ENCODE measurements around the gene NUFIP1. TPM values are rescaled to one million over a fixed set of nuclear protein-coding genes. Genes with fewer than 3 reads are reported as not detected.
"Not testable (repeated sequence)": the region's sequence is repeated elsewhere in the genome, so short reads cannot be mapped to it uniquely, and the experiment has no call there.

NUFIP1 gene
- 1 to 10 TPM; 4.0 to 4.3 TPM for total RNA-seq

DNA sequence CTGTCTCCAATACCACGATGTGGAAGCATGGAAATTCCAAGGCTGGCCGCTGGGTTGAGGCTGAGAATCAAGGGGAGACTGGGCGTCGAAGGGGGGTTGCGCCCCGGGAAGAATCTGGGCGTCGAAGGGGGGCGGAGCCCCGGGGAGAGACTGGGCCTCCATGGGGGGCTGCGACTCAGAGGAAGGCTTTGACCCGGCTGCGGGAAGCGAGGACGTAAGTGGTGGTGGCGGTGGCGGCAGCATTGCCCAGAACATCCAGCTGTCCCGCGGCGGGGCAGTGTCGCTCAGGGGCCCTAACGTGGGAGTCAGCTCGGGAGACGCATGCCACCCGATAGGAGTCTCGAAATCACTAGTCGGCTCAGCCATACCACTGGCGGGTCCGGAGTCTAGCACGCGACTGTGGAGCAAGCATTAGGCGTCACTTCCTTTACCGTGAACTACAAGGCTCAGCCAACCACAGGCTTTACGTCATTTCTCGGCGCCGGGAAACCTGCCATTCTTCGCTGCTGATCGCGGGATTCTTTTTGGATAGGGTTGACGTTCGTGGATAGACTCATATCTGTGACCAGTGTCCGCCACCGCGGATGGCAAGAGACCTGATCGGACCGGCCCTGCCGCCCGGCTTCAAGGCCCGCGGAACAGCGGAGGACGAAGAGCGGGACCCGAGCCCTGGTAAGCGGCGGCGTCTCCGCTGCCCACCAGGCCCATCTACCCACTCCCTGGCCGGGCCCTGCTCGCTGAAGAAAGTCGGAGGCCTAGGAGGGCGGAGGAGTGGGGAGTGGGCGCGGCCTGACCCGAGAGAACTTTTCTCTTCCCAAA, at the start of gene NUFIP1, which contains the start of gene GPALPP1:
NUFIP1 (minus strand) TSS at position 401 of the 819 bp plus-strand sequence; CDS start at position 366, 35 bp downstream.
GPALPP1 (plus strand) TSS at position 468 of the 819 bp plus-strand sequence; CDS start at position 585, 117 bp downstream.
- H3K27ac Mint-ChIP-seq: peak within 1 kb of the TSS; percentile 89
- H3K36me3 Mint-ChIP-seq (ENCODE audit: low read depth): peaks cover 9% of the 10 kb centered on the region
- DNase-seq: peak; percentile 94
- no peaks in the 10 kb centered on the region for H3K27me3 Mint-ChIP-seq
- H3K9me3 Mint-ChIP-seq: no peaks in the 10 kb centered on the region
- POLR2A ChIA-PET: interaction anchor here (1.0 to 1.2 kb wide), 2 partner anchors 13 to 253 kb away, joined by 3 to 5 read pairs; no protein-coding TSS in a partner anchor
- peaks cover 53% of the 10 kb centered on the region for H3K4me1 Mint-ChIP-seq
- H3K4me3 Mint-ChIP-seq: peak within 1 kb of the TSS; percentile 96
- CTCF ChIA-PET: interaction anchor here (0.6 kb wide), 2 partner anchors 330 to 506 kb away, joined by 3 to 4 read pairs; no protein-coding TSS in a partner anchor

DNA sequence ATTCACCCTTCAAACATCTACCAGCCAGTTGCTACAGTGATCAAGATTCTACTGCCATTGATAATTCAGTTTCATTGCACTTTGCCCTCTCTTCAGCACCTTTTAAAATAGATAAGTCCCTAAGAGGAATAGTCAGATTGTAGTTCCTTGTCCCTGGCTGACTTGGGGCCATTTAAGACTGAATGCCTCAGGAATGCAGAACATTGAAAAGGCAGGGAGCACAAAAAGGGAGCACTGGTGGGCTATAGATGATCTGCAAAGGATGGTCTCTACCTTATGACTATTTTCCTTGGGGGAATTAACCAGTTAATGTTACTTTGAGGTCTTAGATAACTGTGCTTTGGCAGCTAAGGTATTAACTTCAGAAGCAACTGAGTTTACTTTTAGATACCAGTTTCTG, 46.9 kb upstream of the NUFIP1 start:
- no peaks in the 10 kb centered on the region for H3K36me3 Mint-ChIP-seq (ENCODE audit: low read depth)
- no peak for DNase-seq
- CTCF ChIA-PET: no interaction called here
- H3K27ac Mint-ChIP-seq: no peak overlapping the region
- POLR2A ChIA-PET: no interaction called here
- peaks cover 5% of the 10 kb centered on the region for H3K4me1 Mint-ChIP-seq
- no peaks in the 10 kb centered on the region for H3K27me3 Mint-ChIP-seq
- no peak overlapping the region for H3K4me3 Mint-ChIP-seq
- H3K9me3 Mint-ChIP-seq: no peaks in the 10 kb centered on the region

DNA sequence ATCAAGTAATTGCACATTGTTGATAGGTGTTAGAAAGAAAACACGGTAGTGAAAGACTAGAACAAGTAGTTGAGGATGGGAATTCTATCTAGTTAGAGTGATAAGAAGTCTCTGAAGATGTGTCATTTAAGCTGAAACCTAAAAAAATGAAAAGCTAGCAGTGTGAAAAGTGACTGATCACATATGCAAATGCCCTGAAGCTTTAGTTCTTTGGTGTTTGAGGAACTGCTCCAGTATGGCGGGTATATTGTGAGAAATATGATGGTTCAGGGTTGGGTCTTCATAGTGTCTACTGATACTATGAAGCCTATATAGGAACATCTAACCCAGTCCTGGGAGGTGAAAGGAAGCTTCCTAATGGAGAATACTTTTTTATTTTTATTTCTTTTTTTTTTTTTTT, 45.1 kb upstream of the NUFIP1 start:
- ChIA-PET CTCF (no interaction called here), POLR2A (no interaction called here)
- H3K27me3 Mint-ChIP-seq: no peaks in the 10 kb centered on the region
- H3K36me3 Mint-ChIP-seq (ENCODE audit: low read depth): no peaks in the 10 kb centered on the region
- no peak overlapping the region for H3K27ac Mint-ChIP-seq
- H3K4me3 Mint-ChIP-seq: no peak overlapping the region
- H3K4me1 Mint-ChIP-seq: no peaks in the 10 kb centered on the region
- no peak for DNase-seq
- H3K9me3 Mint-ChIP-seq: no peaks in the 10 kb centered on the region

DNA sequence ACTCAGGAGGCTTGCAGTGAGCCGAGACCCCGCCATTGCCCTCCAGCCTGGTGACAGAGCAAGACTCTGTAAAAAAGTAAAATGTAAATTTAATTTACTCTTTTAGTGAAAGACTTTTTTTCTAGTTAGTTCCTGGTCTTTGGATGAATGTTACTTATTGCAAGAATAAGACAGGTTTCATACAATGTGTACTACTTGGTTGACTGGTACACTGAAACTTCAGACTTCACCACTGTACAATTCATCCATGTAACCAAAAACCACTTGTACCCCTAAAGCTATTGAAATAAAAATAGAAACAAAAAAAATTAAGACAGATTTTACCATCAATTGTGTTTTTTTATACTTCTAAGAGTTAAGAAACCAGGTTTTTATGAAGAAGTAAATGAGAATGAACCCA, 35.6 kb upstream of the NUFIP1 start:
- H3K4me3 Mint-ChIP-seq: no peak overlapping the region
- peaks cover 20% of the 10 kb centered on the region for H3K36me3 Mint-ChIP-seq (ENCODE audit: low read depth)
- no peak for DNase-seq
- POLR2A ChIA-PET: no interaction called here
- no peaks in the 10 kb centered on the region for H3K27me3 Mint-ChIP-seq
- no peak overlapping the region for H3K27ac Mint-ChIP-seq
- H3K9me3 Mint-ChIP-seq: no peaks in the 10 kb centered on the region
- no peaks in the 10 kb centered on the region for H3K4me1 Mint-ChIP-seq
- CTCF ChIA-PET: no interaction called here

DNA sequence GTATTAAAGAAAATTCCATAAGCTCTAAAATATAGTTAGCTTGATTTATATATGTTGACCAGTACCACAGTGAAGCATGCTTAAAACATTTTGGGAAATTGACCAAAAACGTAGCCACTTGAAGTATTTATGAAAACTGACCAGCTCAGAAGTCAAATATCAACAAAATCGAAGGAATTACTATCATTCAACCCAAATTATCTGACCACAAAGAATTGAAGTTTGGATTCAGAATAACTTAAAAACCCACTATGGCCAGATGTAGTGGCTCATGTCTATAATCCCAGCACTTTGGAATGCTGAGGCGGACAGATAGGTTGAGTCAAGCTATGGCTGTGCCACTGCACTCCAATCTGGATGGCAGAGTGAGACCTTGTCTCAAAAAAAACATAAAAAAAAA, 32.0 kb upstream of the NUFIP1 start:
- Mint-ChIP-seq H3K9me3 (no peaks in the 10 kb centered on the region), H3K27ac (no peak overlapping the region), H3K36me3 (ENCODE audit: low read depth) (peaks cover 29% of the 10 kb centered on the region), H3K4me3 (no peak overlapping the region), H3K27me3 (no peaks in the 10 kb centered on the region), H3K4me1 (no peaks in the 10 kb centered on the region)
- DNase-seq: no peak
- ChIA-PET CTCF (no interaction called here), POLR2A (interaction anchor here (0.7 kb wide), 1 partner anchor 73 kb away, joined by 3 read pairs; no protein-coding TSS in a partner anchor)

DNA sequence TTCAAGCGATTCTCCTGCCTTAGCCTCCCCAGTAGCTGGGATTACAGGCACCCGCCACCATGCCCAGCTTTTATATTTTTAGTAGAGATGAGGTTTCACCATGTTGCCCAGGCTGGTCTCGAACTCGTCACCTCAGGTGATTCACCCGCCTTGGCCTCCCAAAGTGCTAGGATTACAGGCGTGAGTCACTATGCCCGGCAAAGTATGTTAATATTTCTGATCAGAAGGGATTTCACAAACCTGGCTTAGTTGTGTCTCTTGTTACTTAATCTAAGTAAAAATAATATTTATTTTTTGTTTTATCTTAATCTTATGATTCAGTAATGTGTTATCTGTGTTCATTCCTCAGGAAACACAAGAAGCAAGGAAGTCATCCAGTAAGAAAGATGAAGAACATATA, 30.7 kb upstream of the NUFIP1 start:
- DNase-seq, H3K4me3 Mint-ChIP-seq, POLR2A ChIA-PET, H3K9me3 Mint-ChIP-seq, H3K27ac Mint-ChIP-seq, H3K27me3 Mint-ChIP-seq, CTCF ChIA-PET, H3K4me1 Mint-ChIP-seq: not testable (repeated sequence)
- peaks cover 33% of the 10 kb centered on the region for H3K36me3 Mint-ChIP-seq (ENCODE audit: low read depth)

DNA sequence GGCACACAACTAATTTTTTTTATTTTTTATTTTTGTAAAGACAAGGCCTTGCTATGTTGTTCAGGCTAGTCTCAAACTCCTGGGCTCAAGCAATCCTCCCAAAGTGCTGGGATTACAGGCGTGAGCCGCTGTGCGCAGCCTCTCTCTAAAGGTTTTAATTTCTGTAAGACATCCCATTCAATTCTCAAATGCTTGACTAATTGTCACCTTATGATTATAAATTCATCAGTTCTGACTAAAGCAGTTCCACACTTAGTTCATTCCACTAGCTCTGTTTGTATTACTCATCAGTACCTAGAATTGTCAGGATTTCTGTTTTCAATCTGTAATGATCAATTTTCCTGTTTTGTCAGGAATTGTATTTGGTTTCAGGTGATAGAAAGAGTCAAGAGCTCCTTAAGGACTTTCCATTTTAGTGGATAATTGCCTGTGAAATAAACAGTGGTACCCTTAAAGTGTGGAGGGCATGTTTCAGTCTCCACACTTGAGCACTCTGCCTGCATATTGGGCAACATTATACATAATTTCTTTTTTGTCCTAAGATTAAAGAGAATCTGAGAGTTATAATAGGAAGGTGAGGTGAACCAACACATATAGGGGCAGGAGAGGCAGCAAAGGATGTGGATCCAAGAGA, 27.6 kb upstream of the NUFIP1 start:
- Mint-ChIP-seq H3K9me3 (no peaks in the 10 kb centered on the region), H3K4me1 (no peaks in the 10 kb centered on the region), H3K27me3 (no peaks in the 10 kb centered on the region), H3K27ac (no peak overlapping the region), H3K4me3 (no peak overlapping the region), H3K36me3 (ENCODE audit: low read depth) (peaks cover 28% of the 10 kb centered on the region)
- ChIA-PET CTCF (no interaction called here), POLR2A (no interaction called here)
- no peak for DNase-seq

DNA sequence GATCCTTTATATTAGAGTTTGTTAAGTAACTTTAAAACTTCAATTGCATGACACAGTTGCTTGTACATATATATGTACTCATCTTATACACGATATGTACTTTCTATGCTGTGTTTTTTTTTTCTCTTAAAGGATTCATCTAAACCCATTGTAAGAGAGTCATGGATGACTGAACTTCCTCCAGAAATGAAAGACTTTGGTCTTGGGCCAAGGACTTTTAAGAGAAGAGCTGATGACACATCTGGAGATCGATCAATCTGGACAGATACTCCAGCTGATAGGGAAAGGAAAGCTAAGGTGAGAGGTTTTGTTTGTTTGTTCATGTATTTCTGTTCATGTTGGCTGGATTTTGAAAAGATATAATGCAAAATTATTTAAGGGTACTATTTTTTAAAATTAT, 26.0 kb upstream of the NUFIP1 start:
- H3K4me1 Mint-ChIP-seq: no peaks in the 10 kb centered on the region
- H3K27ac Mint-ChIP-seq: no peak overlapping the region
- no peaks in the 10 kb centered on the region for H3K9me3 Mint-ChIP-seq
- H3K27me3 Mint-ChIP-seq: no peaks in the 10 kb centered on the region
- ChIA-PET POLR2A (no interaction called here), CTCF (interaction anchor here (0.6 kb wide), 1 partner anchor 77 kb away, joined by 3 read pairs; no protein-coding TSS in a partner anchor)
- DNase-seq: no peak
- H3K4me3 Mint-ChIP-seq: no peak overlapping the region
- peaks cover 32% of the 10 kb centered on the region for H3K36me3 Mint-ChIP-seq (ENCODE audit: low read depth)

DNA sequence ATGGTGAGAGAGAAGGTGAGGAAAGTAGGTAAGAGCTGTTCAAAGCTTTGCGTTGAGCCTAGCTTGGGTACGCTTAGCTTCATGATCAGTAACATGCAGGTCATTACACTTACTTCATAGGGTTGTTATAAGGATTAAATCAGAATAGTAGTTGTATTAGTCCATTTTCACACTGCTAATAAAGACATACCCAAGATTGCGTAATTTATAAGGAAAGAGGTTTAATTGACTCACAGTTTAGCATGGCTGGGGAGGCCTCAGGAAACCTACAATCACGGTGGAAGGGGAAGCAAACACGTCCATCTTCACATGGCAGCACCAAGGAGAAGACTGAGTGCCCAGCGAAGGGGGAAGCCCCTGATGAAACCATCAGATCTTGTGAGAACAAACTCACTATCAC, 21.9 kb upstream of the NUFIP1 start:
- Mint-ChIP-seq H3K27ac (no peak overlapping the region), H3K4me1 (no peaks in the 10 kb centered on the region), H3K9me3 (no peaks in the 10 kb centered on the region), H3K27me3 (no peaks in the 10 kb centered on the region), H3K4me3 (no peak overlapping the region), H3K36me3 (ENCODE audit: low read depth) (peaks cover 31% of the 10 kb centered on the region)
- DNase-seq: no peak
- ChIA-PET CTCF (no interaction called here), POLR2A (no interaction called here)

DNA sequence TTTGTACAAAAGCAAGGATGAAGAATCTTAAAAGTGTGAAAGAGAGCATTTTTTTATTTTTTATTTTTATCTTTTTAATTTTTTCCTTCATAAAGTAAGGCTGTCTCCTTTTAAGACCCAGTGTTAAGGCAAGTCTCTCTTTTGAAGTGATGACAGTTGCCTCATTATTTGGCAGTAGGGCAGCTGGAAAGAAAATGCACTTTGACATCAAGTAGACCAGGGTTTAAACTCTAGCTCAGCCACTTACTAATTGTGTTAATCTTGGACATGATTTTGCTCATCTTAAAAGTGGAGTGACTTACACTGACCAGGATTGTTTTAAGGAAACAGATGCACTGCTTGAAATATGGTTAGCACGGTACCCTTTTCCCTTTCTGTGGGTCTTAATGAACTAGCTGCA, 18.6 kb upstream of the NUFIP1 start:
- ChIA-PET POLR2A (interaction anchor here (1.1 kb wide), 1 partner anchor 15 kb away, joined by 3 read pairs; no protein-coding TSS in a partner anchor), CTCF (no interaction called here)
- no peak for DNase-seq
- H3K9me3 Mint-ChIP-seq: no peaks in the 10 kb centered on the region
- H3K36me3 Mint-ChIP-seq (ENCODE audit: low read depth): peaks cover 23% of the 10 kb centered on the region
- no peak overlapping the region for H3K4me3 Mint-ChIP-seq
- H3K27me3 Mint-ChIP-seq: no peaks in the 10 kb centered on the region
- H3K27ac Mint-ChIP-seq: no peak overlapping the region
- no peaks in the 10 kb centered on the region for H3K4me1 Mint-ChIP-seq

DNA sequence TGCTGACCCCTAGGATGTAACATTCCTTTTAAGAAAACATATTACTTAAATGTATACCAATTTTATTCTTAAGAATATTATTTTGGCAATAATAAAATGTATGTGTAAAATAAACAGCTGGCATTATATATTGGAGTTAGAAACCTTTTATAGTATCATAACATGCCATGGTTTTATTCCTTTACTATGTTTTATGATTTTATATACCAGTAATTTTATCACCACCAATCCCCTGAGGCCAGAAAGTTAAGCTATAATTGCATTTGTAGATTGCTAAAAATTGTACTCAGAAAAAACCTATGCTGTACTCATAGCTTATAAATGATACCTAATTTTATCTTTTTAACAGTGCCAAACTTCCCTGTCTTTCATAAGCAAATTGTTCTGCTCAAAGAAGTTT, 18.0 kb upstream of the NUFIP1 start:
- CTCF ChIA-PET: interaction anchor here (0.9 kb wide), 1 partner anchor 37 kb away, joined by 3 read pairs; no protein-coding TSS in a partner anchor
- POLR2A ChIA-PET: interaction anchor here (1.1 kb wide), 1 partner anchor 15 kb away, joined by 3 read pairs; no protein-coding TSS in a partner anchor
- Mint-ChIP-seq H3K4me1 (no peaks in the 10 kb centered on the region), H3K27ac (no peak overlapping the region), H3K9me3 (no peaks in the 10 kb centered on the region), H3K4me3 (no peak overlapping the region), H3K27me3 (no peaks in the 10 kb centered on the region), H3K36me3 (ENCODE audit: low read depth) (peaks cover 29% of the 10 kb centered on the region)
- DNase-seq: no peak

DNA sequence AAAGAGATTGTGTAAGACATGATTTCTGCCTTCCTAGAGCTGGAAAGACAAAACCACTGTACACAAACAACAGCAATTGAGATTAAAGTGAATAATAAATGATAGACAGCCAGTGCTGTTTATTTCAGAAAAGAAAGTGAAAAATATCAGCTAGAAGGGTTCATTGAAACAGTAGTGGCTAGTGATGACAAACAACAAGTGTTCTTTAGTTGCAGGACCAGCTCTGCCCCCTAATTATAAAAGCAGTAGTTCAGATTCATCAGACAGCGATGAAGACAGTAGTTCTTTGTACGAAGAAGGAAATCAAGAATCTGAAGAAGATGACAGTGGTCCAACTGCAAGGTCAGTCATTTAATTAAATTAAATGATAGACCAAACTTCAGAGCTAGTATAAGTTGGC, 14.8 kb upstream of the NUFIP1 start:
- POLR2A ChIA-PET: no interaction called here
- H3K9me3 Mint-ChIP-seq: no peaks in the 10 kb centered on the region

DNA sequence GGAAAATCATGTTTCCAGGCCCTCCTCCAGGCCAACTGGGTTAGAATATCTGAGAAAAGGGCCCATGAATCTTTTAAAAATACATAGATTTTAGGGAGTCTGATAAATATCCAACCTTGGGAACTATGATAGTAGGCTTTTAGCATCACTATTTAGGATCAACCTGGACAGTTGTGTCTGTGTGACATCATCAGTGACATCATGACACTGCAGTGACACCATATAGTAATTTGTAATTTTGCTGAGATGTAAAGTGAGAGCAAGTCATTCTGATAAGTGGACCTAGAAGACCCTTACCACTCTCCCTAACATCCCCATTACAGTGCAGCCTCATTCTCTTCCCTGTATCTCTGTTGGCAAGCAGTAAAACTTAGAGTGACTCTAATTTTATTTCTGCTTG, 14.1 kb upstream of the NUFIP1 start:
- H3K4me3 Mint-ChIP-seq: no peak overlapping the region
- no peak for DNase-seq
- H3K36me3 Mint-ChIP-seq (ENCODE audit: low read depth): peaks cover 22% of the 10 kb centered on the region
- ChIA-PET CTCF (no interaction called here), POLR2A (no interaction called here)
- H3K4me1 Mint-ChIP-seq: no peaks in the 10 kb centered on the region
- no peak overlapping the region for H3K27ac Mint-ChIP-seq
- H3K9me3 Mint-ChIP-seq: no peaks in the 10 kb centered on the region
- H3K27me3 Mint-ChIP-seq: no peaks in the 10 kb centered on the region

More for the DNA sequence above, 14.8 kb upstream of the NUFIP1 start:
- Mint-ChIP-seq H3K36me3 (ENCODE audit: low read depth) (peaks cover 25% of the 10 kb centered on the region), H3K27ac (no peak overlapping the region), H3K4me1 (no peaks in the 10 kb centered on the region), H3K4me3 (no peak overlapping the region), H3K27me3 (no peaks in the 10 kb centered on the region)
- CTCF ChIA-PET: interaction anchor here (0.9 kb wide), 1 partner anchor 532 kb away, joined by 3 read pairs; no protein-coding TSS in a partner anchor
- DNase-seq: no peak

Measured in activated CD4-positive, alpha-beta memory T cell treated with anti-CD3 and anti-CD28 coated beads, Interleukin-2, amount 10 ng/mL, durations not matched to agents 7 days and 5 days (primary cell).